Hypothalamus (tissue), 51 donors: Measurements from ENCODE around the gene MANSC1.

Experiments used
- DNase-seq, 51 donors: peaks; one replicate each; lab custom pipeline; 2025; lab: John Stamatoyannopoulos, UW

Gene MANSC1

GRCh38 chr12:12349711-12350665 lies at the start of gene MANSC1:
Gene MANSC1 (minus strand): TSS chr12:12350242. CDS start chr12:12343314, 6,928 bp downstream.
- DNase-seq: peak in 45 of 51 donors; percentile 15 to 76 (median 47)

GRCh38 chr12:12399161-12399560 lies 49.1 kb upstream of the MANSC1 start:
- DNase-seq: no peak

- DNase-seq: peak in 4 of 51 donors; percentile 10 to 34 (median 14)
Measured at GRCh38 chr12:12398026-12398859, 48.2 kb upstream of the MANSC1 start.

- peak in 1 of 51 donors; percentile 62 for DNase-seq
Measured at GRCh38 chr12:12397184-12397583, 47.1 kb upstream of the MANSC1 start.

- DNase-seq: peak in 1 of 51 donors; percentile 62
Measured at GRCh38 chr12:12396694-12397093, 46.7 kb upstream of the MANSC1 start.

- no peak for DNase-seq
Measured at GRCh38 chr12:12393171-12393570, 43.1 kb upstream of the MANSC1 start.

- no peak for DNase-seq
Measured at GRCh38 chr12:12392413-12392812, 42.4 kb upstream of the MANSC1 start.

GRCh38 chr12:12387501-12387900 lies 37.5 kb upstream of the MANSC1 start:
- no peak for DNase-seq

GRCh38 chr12:12384571-12385340 lies 34.7 kb upstream of the MANSC1 start:
- peak in 15 of 51 donors; percentile 7 to 55 (median 27) for DNase-seq

- no peak for DNase-seq
Measured at GRCh38 chr12:12381982-12382381, 31.9 kb upstream of the MANSC1 start.

GRCh38 chr12:12380949-12381593 lies 31.0 kb upstream of the MANSC1 start:
- DNase-seq: no peak

GRCh38 chr12:12379831-12380730 lies 30.0 kb upstream of the MANSC1 start:
- no peak for DNase-seq

- DNase-seq: no peak
Measured at GRCh38 chr12:12378616-12379015, 28.6 kb upstream of the MANSC1 start.

GRCh38 chr12:12376646-12377448 lies 26.8 kb upstream of the MANSC1 start:
- peak in 2 of 51 donors; percentile 35 to 59 for DNase-seq

- no peak for DNase-seq
Measured at GRCh38 chr12:12372946-12373722, 23.1 kb upstream of the MANSC1 start.

- DNase-seq: no peak
Measured at GRCh38 chr12:12367482-12367998, 17.5 kb upstream of the MANSC1 start.
